HepG2 (cell line): ENCODE results near the gene LTA4H. TPM values are rescaled to one million over a fixed set of nuclear protein-coding genes. Genes with fewer than 3 reads are reported as not detected.

Source experiments
- ATAC-seq: fragments of 200-7000 bp; cut with Tn5 transposase; 3 replicates; pipeline ENCODE4 v1.9.1; 2020; ENCODE audit warnings: mild to moderate bottlenecking, moderate library complexity
- BruUV-seq: library from RNA; stranded (reverse); fragments of 400-500 nt; replicated peaks from 2 replicates; lab custom pipeline; 2021; lab: Mats Ljungman, UMichigan
- CTCF ChIA-PET: fragments of 300-600 bp; formaldehyde crosslinking; extraction: SDS; loops from one replicate; lab custom pipeline; 2021; ENCODE audit warnings: low total read pairs, inconsistent platforms, low intra/inter-chr PET ratio; lab: Yijun Ruan, JAX
- POLR2A ChIA-PET: fragments of 350-600 bp; sonication (Branson Sonifier 250); formaldehyde crosslinking; loops from one replicate; lab custom pipeline; 2020; ENCODE audit warnings: antibody characterized with exemption, inconsistent platforms; lab: Yijun Ruan, JAX
- DNase-seq: peaks from one replicate; pipeline ENCODE4 v3.0.0-alpha.2; 2015; ENCODE audit warnings: low spot score
- FAIRE-seq: peaks from 3 replicates; lab custom pipeline; 2011; peaks lifted over from hg19 to GRCh38; lab: Jason Lieb, UNC
- H2AFZ ChIP-seq: one replicate; pipeline ENCODE4 v1.6.1; 2011; ENCODE audit warnings: low read length, inconsistent platforms
- H3K27ac ChIP-seq: fragments of 300-600 bp; 3 replicates; pipeline ENCODE4 v1.8.0; 2011; ENCODE audit warnings: mixed run types, mild to moderate bottlenecking, mixed read lengths, low read length, inconsistent platforms; ENCODE audit not compliant: insufficient read depth; ENCODE audit errors: extremely low read length
- H3K27me3 ChIP-seq, 2 experiments: fragments of 200-600 bp in 1 of 2; 2 replicates in 1 of 2; 3 replicates in 1 of 2; pipeline versions ENCODE4 v1.6.0 to v1.8.0; 2011; ENCODE audit warnings: low read length in 2 of 2, mild to moderate bottlenecking in 2 of 2, moderate library complexity in 2 of 2, inconsistent platforms in 1 of 2; ENCODE audit not compliant: insufficient read depth in 2 of 2, control insufficient read depth in 1 of 2
- H3K36me3 ChIP-seq, 2 experiments: fragments of 200-600 bp in 1 of 2; replicated peaks in 1 of 2; 2 replicates in 1 of 2; 3 replicates in 1 of 2; pipeline versions ENCODE4 v1.5.1 to v1.8.0; 2011; ENCODE audit warnings: low read length in 2 of 2, inconsistent platforms in 1 of 2; ENCODE audit not compliant: insufficient read depth in 2 of 2, control insufficient read depth in 1 of 2
- H3K4me1 ChIP-seq: 2 replicates; pipeline ENCODE4 v1.5.1; 2012; ENCODE audit warnings: low read length, inconsistent platforms; ENCODE audit not compliant: insufficient read depth
- H3K4me2 ChIP-seq: 2 replicates; pipeline ENCODE4 v1.6.0; 2011; ENCODE audit warnings: low read depth, low read length, inconsistent platforms
- H3K4me3 ChIP-seq, 3 experiments: fragments of 200-600 bp in 1 of 3; sonication (generic), shearing (Covaris generic) in 1 of 3; replicated peaks in 1 of 3; 2 replicates each; pipeline ENCODE4 v1.5.1; 2011 to 2016; ENCODE audit warnings: low read length in 3 of 3, inconsistent platforms in 2 of 3, low read depth in 2 of 3, mild to moderate bottlenecking in 2 of 3, control low read depth in 1 of 3, mixed read lengths in 1 of 3; ENCODE audit not compliant: insufficient read depth in 1 of 3
- H3K79me2 ChIP-seq: one replicate; pipeline ENCODE4 v1.6.1; 2011; ENCODE audit warnings: low read length, inconsistent platforms; ENCODE audit not compliant: insufficient read depth
- H3K9ac ChIP-seq: 2 replicates; pipeline ENCODE4 v1.6.0; 2011; ENCODE audit warnings: mild to moderate bottlenecking, low read depth, low read length, inconsistent platforms; ENCODE audit not compliant: insufficient read depth
- H3K9me3 ChIP-seq: 2 replicates; pipeline ENCODE4 v1.5.1; 2012; ENCODE audit warnings: mild to moderate bottlenecking, low read length
- H4K20me1 ChIP-seq: 2 replicates; pipeline ENCODE4 v1.6.0; 2011; ENCODE audit warnings: inconsistent platforms, mild to moderate bottlenecking, low read length, moderate library complexity; ENCODE audit not compliant: insufficient read depth
- CC2D1A ChIP-seq: sonication (generic); formaldehyde crosslinking; IDR thresholded peaks from 2 replicates; pipeline ENCODE4 v1.8.1; 2023; ENCODE audit warnings: mild to moderate bottlenecking, missing genetic modification reagents
- CEBPG ChIP-seq: IDR thresholded peaks from 2 replicates; pipeline ENCODE4 v1.6.1; 2016
- CREB1 ChIP-seq, 2 experiments: fragments of 450-650 bp in 1 of 2; IDR thresholded peaks; 2 replicates each; pipeline ENCODE4 v1.6.1; 2016 to 2017; ENCODE audit warnings: control low read depth in 1 of 2, mild to moderate bottlenecking in 1 of 2, missing compliant biosample characterization in 1 of 2, missing genetic modification characterization in 1 of 2
- DMTF1 ChIP-seq: sonication (generic); formaldehyde crosslinking; IDR thresholded peaks from 2 replicates; pipeline ENCODE4 v1.4.0; 2020; ENCODE audit warnings: mild to moderate bottlenecking, missing genetic modification reagents
- ELF3 ChIP-seq: IDR thresholded peaks from 2 replicates; pipeline ENCODE4 v1.6.1; 2016; ENCODE audit warnings: missing genetic modification reagents, missing compliant biosample characterization
- GLMP ChIP-seq: sonication (generic); formaldehyde crosslinking; IDR thresholded peaks from 2 replicates; pipeline ENCODE4 v1.9.0; 2021; ENCODE audit warnings: missing genetic modification reagents, mild to moderate bottlenecking, borderline replicate concordance
- HHEX ChIP-seq: IDR thresholded peaks from 2 replicates; pipeline ENCODE4 v1.6.1; 2016; ENCODE audit warnings: control low read depth
- NFIC ChIP-seq: IDR thresholded peaks from 2 replicates; pipeline ENCODE4 v1.6.1; 2012; ENCODE audit warnings: mild to moderate bottlenecking, low read length, inconsistent platforms
- NR1H2 ChIP-seq: sonication (generic); formaldehyde crosslinking; IDR thresholded peaks from 2 replicates; pipeline ENCODE4 v1.8.1; 2022; ENCODE audit warnings: low read depth, missing genetic modification reagents, borderline replicate concordance
- RBAK ChIP-seq: sonication (generic); formaldehyde crosslinking; IDR thresholded peaks from 2 replicates; pipeline ENCODE4 v1.5.1; 2020; ENCODE audit warnings: mild to moderate bottlenecking, missing genetic modification reagents
- SALL1 ChIP-seq: sonication (generic); formaldehyde crosslinking; IDR thresholded peaks from 2 replicates; pipeline ENCODE4 v1.8.0; 2022; ENCODE audit warnings: mild to moderate bottlenecking, missing genetic modification reagents
- SIX4 ChIP-seq: sonication (generic); formaldehyde crosslinking; IDR thresholded peaks from 2 replicates; pipeline ENCODE4 v1.4.0; 2020; ENCODE audit warnings: missing genetic modification reagents
- SUZ12 ChIP-seq: fragments of 150-350 bp; IDR thresholded peaks from 2 replicates; pipeline ENCODE4 v1.6.1; 2014; ENCODE audit warnings: low read depth, low read length
- XRCC5 ChIP-seq: fragments of 200-400 bp; formaldehyde crosslinking; optimal IDR thresholded peaks from 2 replicates; pipeline ENCODE3; 2017; ENCODE audit warnings: mild to moderate bottlenecking, low read length
- ZEB1 ChIP-seq: IDR thresholded peaks from 2 replicates; pipeline ENCODE4 v1.6.1; 2012; ENCODE audit warnings: mild to moderate bottlenecking, low read depth, inconsistent platforms; ENCODE audit not compliant: insufficient replicate concordance
- ZFP82 ChIP-seq: sonication (generic); formaldehyde crosslinking; IDR thresholded peaks from 2 replicates; pipeline ENCODE4 v1.5.1; 2020; ENCODE audit warnings: mild to moderate bottlenecking, missing genetic modification reagents, borderline replicate concordance
- ZNF232 ChIP-seq: sonication (generic); formaldehyde crosslinking; IDR thresholded peaks from 2 replicates; pipeline ENCODE4 v1.4.0; 2020; ENCODE audit warnings: missing genetic modification reagents, borderline replicate concordance
- ZNF460 ChIP-seq: sonication (generic); formaldehyde crosslinking; IDR thresholded peaks from 2 replicates; pipeline ENCODE4 v1.5.1; 2020; ENCODE audit warnings: missing genetic modification reagents, mild to moderate bottlenecking, borderline replicate concordance
- ZNF530 ChIP-seq: sonication (generic); formaldehyde crosslinking; IDR thresholded peaks from 2 replicates; pipeline ENCODE4 v1.5.0; 2020; ENCODE audit warnings: low read depth, mild to moderate bottlenecking, missing genetic modification reagents
- WGBS: methylation state at CpG from one replicate; pipeline ENCODE4 v1.1.6; 2017; ENCODE audit warnings: low lambda C conversion rate; 5-methylcytosine and 5-hydroxymethylcytosine counted together
- in situ Hi-C: cut with HindIII; loops from 2 replicates; pipeline ENCODE4 v1.10.0; 2017; ENCODE audit warnings: low pct_unique_long_range_greater_than_20kb; ENCODE audit not compliant: extremely low pct_ligation_motif_present
- intact Hi-C: fragments of 100-400 bp; cut with micrococcal nuclease; formaldehyde crosslinking; loops from one replicate; pipeline ENCODE4 v1.10.0; 2022; ENCODE audit not compliant: unreplicated experiment
- polyA plus RNA-seq, 8 experiments: library from polyadenylated mRNA; depleted of rRNA in 3 of 8; stranded (reverse) in 7 of 8; unstranded in 1 of 8; fragments of >200 nt; fragmentation: Illumina TruSeq in 4 of 8; extraction: Trizol in 4 of 8; gene quantifications; 2 replicates each; pipeline versions ENCODE4 v1.2.1 to v1.2.3, GENCODE V29; 2011 to 2016; ENCODE audit warnings: low read depth in 4 of 8, missing spikeins in 1 of 8, mixed read lengths in 1 of 8; ENCODE audit not compliant: insufficient read depth in 1 of 8
- total RNA-seq, 5 experiments: library from RNA; depleted of rRNA; stranded (reverse); fragments of >200 nt; fragmentation: Illumina TruSeq; extraction: Trizol; gene quantifications; 2 replicates each; pipeline ENCODE4 v1.2.3, GENCODE V29; 2016; ENCODE audit warnings: low read depth in 1 of 5

Gene LTA4H
- total and polyA plus RNA-seq, 2 of the 13 experiments (the other 11 are each of a cell fraction or from before 2014, with no cell fraction given): 87.5 to 90.4 TPM

GRCh38 chr12:96049101-96049500 lies 13.7 kb upstream of the LTA4H start (continued):
- TF ChIP-seq ZNF460 (CRISPR knock-in tag) (no peak), SALL1 (no peak), ZEB1 (no peak), RBAK (CRISPR knock-in tag) (no peak), DMTF1 (no peak), NR1H2 (CRISPR knock-in tag) (no peak), CC2D1A (CRISPR knock-in tag) (no peak), XRCC5 (no peak)

DNA sequence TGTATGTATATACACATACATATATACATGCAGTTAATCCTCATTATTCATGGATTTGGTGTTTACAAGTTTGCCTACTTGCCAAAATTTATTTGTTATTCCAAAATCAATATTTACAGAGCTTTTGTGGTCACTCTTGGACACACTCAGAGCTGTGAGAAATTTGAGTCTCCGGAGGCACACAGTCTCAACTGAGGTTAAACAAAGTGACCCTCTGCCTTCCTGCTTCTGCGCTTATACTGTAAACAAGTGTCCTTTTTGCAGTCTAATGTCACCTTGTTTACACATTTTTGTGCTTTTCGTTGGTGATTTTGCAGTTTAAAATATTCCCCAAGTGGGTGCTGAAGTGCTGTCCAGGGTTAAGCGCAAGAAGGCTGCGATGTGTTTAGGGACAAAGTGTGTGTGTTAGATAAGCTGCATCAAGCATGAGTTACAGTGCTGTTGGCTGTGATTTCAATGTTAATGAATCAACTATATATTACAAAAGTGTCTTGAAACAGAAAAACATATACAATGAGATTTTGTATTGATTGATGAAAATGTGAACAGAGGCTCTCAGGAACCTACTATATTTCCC lies 13.1 kb upstream of the LTA4H start:
- peak overlapping the region; percentile 36; the same call in 1 of the 2 replicates for H3K4me2 ChIP-seq
- H2AFZ ChIP-seq: no peak overlapping the region
- BruUV-seq: no TSS peak
- H3K36me3 ChIP-seq: no peaks in the 10 kb centered on the region
- no peaks in the 10 kb centered on the region for H3K9me3 ChIP-seq
- peaks cover 38% of the 10 kb centered on the region for H3K4me1 ChIP-seq
- peak; percentile 42 for DNase-seq
- intact Hi-C loops: no loop called here
- no peak overlapping the region for H3K9ac ChIP-seq
- H3K27ac ChIP-seq: no peak overlapping the region
- in situ Hi-C loops: no loop called here
- no peaks in the 10 kb centered on the region for H4K20me1 ChIP-seq
- CTCF ChIA-PET: no interaction called here
- FAIRE-seq: no peak
- H3K79me2 ChIP-seq: no peaks in the 10 kb centered on the region
- no peak overlapping the region for H3K4me3 ChIP-seq
- 0% methylated on average over 5 of the region's 5 CpGs for WGBS
- POLR2A ChIA-PET: interaction anchor here (1.1 kb wide), 1 partner anchor 13 kb away, joined by 3 read pairs; the partner anchor contains the start of gene LTA4H
- peaks cover 1 to 8% of the 10 kb centered on the region in 2 experiments; a peak in 2 of 5 replicates for H3K27me3 ChIP-seq
- peak; percentile 83 for ATAC-seq
- TF ChIP-seq ZNF232 (CRISPR knock-in tag): no peak
- TF ChIP-seq HHEX: peak; percentile 97
- no peak for TF ChIP-seq CREB1 (IDR thresholded peaks at IDR 0.05)
- no peak for TF ChIP-seq CREB1 (CRISPR knock-in tag; IDR thresholded peaks at IDR 0.05)
- TF ChIP-seq NFIC: peak; percentile 80; the same call in 1 of the 2 replicates
- TF ChIP-seq ZFP82 (CRISPR knock-in tag): 0 out of 2 replicates have a peak, but pooled peaks have one; percentile 48
- no peak for TF ChIP-seq GLMP
- no peak for TF ChIP-seq SUZ12
- TF ChIP-seq SIX4: peak; percentile 94
- no peak for TF ChIP-seq ZNF530 (CRISPR knock-in tag)
- no peak for TF ChIP-seq CEBPG (CRISPR knock-in tag)
- 0 out of 2 replicates have a peak, but pooled peaks have one; percentile 31 for TF ChIP-seq ELF3 (CRISPR knock-in tag)
